IPS-NIHi7 (cell line): ENCODE results near the gene ALB.

Experiments
- DNase-seq: peaks from one replicate; pipeline ENCODE4 v3.0.0; 2012; ENCODE audit warnings: mixed read lengths; ENCODE audit errors: extremely low spot score

Gene ALB

DNA sequence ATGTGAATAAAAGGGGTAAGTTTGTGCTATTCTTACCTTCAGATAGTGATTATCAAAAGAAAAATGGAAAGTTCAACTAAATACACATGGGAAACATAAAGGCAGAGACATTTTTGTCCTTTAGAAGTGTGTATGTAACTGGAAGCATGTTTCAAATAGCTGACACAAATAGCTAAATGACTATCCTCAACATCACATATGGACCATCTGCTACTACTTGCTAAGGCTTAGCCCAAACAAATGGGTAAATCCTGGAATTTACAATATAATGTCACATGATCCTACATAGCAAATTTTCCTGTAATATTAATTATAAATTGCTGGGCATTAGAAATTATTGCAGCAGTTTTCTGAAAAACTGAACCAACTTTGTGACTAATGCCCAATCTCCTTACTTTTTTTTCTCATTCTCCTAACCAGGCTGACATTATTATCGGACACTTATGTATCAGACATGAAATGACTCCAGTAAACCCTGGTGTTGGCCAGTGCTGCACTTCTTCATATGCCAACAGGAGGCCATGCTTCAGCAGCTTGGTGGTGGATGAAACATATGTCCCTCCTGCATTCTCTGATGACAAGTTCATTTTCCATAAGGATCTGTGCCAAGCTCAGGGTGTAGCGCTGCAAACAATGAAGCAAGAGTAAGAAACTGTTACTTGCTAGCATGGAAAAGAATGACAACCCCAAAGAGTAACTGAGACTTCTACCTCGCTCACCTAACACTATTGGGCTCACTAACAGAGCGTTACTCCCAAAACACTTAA is 48.1 kb downstream of the ALB start:
- no peak for DNase-seq

DNA sequence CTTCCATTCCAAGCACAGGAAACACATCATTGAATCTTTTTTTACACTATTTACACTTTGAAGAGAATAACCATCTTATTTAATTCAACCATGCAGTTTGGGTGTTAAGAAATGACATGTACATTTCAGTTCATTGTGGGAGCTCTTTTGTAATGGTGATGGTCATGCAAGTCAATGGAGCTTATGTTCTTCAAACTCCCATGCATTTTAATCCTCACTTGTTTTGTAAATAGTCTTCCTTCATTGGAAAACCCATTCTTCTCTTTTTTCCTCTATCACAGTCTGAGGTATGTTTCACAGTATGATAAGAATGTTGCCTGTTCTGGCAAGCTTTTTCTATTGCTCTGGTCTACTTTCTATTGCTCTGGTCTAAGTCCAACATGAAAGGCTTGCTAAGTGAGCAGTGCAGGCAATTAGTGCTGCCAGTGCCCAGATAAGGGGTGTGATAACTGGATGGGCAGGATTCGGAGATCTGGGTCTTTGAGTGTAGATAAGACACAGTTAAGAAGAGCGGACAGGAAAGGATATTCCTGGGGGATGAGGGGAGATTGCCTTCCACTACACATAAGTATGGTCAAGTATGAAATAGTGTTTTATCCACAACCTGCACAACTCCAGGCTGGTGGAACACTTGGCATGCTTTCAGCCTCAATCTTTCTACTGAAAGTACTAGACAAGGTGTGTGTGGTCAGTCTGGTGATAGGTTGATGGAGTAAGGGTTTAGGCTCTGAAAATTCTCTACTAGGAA is 49.0 kb downstream of the ALB start:
- DNase-seq: peak; percentile 44

DNA sequence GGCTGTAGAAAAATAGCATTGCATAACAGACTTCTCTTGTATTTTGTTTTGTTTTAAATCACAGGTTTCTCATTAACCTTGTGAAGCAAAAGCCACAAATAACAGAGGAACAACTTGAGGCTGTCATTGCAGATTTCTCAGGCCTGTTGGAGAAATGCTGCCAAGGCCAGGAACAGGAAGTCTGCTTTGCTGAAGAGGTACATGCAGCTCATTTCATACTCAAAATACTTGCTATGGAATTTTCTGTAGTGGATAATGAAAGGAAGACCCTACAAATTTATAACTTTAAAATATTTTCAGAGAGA is 49.6 kb downstream of the ALB start:
- DNase-seq: no peak

DNA sequence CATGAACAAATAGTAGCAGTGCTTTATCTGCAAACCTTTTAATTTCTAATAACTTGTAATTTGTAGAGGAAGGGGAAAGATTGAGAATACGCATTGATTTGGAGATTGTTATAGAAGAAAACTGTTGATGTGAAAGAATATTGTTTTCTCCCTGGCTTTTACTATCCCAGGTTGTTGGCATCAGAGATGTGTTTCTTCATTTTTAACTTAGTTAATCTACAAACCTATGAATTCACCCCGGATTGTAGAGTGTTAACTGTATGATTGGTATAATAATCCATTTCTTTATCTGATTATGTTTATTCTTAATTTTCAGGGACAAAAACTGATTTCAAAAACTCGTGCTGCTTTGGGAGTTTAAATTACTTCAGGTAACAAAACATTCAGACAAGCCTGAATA is 50.8 kb downstream of the ALB start:
- no peak for DNase-seq

DNA sequence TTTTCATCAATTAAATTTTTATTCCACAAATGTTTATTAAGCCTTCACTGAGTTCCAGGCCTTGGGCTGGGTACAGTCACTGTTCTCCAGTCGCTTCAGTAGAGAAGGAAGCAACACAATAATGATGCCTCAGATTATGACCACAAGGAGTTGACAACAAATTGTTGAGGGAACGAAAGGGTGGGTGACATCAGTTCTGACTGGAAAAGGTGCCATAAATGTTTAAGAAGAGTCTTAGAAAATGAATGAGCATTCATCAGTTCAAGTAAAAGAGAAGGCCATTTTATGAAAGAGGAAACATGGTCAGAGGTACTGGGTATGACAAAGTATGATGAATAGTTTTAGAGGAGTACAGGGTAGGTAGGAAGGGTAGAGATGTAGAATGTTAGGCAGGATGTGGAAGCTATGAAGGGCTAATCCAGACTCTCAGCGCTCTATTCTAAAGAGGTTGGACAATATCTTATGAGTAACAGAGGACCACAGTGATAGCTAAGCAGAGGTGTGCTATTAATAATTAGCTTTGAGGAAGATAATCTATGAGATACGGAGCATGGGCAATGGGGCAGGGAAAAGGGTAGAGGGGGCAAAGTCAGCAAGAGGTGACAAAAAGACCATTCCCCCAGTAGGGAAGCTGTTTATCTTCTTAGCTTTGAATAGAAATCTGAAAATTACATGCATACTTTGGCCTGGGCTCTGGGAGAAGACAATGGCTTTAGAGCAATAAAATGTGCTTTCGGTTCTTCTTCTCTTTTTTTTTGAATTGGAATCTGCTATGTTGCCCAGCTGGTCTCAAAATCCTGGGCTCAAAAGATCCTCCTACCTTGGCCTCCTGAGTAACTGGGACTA is 52.3 kb downstream of the ALB start:
- DNase-seq: no peak

DNA sequence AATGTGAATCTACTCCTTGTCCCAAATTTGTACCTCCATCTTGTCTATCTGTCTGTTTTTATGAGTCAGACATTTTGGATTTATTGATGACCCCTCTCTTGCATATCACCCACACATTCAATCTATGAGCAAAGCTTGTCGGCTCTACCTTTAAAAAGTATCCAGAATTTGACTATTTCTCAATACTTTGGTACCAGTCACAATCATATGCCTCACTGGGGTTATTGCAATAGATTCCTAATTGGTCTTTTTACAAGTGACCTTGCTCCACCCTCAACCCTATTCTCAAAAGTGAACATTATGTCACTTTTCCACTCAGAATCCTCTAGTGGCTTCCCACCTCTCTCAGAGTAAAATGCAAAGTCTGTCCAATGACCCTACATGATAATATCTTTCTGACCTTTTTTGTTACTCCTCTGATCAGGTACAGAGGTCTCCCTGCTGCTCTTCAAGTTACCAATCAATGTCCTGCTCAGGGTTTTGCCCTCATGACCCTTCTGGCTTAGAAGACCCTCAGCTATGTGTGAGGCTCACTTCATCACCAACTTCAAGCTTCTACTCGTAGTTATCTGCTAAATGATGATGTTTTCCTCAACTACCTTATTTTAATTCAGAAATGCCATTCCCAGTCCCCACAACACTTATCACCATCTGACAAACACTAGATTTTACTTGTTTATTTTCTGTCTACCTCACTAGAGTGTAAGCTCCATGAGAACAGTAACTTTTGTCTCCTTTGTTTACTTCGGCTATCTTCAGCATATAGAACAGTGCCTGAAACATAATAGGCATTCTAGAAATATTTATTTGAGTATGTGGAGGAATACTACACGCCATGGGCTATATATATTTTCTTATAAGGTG is 54.3 kb downstream of the ALB start:
- DNase-seq: no peak

DNA sequence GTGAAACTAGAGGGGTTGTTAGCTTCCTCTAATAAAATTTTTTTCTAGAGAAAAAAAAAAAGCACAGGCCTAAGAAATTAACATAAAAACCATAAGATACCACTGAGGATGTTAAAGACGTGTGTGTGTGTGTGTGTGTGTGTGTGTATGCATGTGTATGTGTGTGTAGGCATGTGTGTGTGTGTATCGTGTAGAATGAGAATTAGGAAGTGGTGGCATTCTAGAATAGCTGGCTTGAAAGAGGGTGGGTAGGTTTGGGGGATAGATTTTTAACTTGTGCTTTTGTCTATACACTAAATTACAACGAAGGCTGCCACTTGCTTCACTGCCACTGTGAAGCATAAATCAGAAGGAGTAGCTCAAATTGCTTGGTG is 54.9 kb downstream of the ALB start:
- no peak for DNase-seq

DNA sequence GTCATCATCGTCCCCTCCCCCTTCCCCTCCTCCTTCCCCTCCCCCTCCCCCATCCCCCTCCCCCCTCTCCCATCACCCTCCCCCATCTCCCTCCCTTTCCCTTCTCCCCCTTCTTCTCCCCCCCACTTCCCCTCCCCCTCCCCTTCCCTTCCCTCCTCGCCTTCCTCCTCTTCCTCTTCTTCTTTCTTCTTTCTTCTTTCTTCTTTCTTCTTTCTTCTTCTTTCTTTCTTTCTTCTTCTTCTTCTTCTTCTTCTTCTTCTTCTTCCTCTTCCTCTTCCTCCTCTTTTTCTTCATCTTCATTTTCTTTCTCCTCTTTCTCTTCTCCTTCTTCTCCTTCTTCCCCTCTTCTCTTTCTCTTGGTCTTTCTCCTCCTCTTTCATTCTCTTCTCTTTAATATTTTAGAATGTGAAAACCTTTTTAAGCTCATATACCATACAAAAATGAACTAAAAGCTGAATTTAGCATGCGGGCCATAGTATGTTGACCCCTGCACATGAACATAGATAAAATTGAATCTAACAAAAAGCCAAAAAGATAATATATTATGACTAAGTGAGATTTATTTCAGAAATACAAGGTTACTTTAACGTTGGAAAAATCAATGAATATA is 56.9 kb downstream of the ALB start:
- DNase-seq: no peak

DNA sequence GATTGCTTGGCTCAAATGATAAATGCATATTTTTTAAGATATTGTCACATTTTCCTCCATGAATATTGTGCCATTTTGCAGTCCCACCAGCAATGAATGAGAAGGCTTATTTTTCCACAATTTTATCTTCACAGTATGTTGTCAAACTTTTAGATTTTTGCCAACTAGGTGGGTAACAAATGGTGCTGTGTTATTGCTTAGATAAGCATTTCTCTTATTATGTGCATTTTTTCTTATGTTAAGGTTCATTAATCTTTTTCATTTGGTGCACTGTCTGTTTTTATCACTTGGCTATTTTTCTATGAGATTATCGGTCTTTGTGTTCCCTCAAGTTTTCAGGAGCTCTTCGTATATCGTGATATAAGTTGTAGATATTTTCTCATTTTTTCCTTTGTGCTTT is 64.1 kb downstream of the ALB start:
- no peak for DNase-seq

DNA sequence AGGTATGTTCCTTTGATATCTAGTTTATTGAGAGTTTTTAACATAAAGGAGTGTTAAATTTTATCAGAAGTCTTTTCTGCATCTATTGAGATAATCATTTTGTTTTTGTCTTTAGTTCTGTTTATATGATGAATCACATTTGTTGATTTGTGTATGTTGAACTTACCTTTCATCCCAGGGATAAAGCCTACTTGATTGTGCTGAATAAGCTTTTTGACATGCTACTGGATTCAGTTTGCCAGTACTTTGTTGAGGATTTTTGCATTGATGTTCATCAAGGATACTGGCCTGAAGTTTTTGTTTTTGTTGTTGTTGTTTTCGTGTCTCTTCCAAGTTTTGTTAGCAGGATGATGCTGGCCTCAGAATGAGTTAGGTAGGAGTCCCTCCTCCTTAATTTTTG is 66.6 kb downstream of the ALB start:
- DNase-seq: no peak
